H1 (cell line): ENCODE data around the gene GALNT2.

Experiments
- EP300 ChIP-seq, 2 experiments: IDR thresholded peaks; 1 replicate in 1 of 2; 2 replicates in 1 of 2; pipeline ENCODE4 v1.6.1; 2011 to 2012; ENCODE audit warnings: low read depth in 2 of 2, low read length in 2 of 2, mild to moderate bottlenecking in 2 of 2, borderline replicate concordance in 1 of 2, inconsistent platforms in 1 of 2, moderate library complexity in 1 of 2
- KDM1A ChIP-seq: fragments of 200-600, 300-600 bp; sonication (generic); IDR thresholded peaks from 2 replicates; pipeline ENCODE4 v1.7.1; 2016; ENCODE audit warnings: mild to moderate bottlenecking, low read length, borderline replicate concordance
- KDM4A ChIP-seq: IDR thresholded peaks from one replicate; pipeline ENCODE4 v1.7.1; 2012; ENCODE audit warnings: low read depth, mild to moderate bottlenecking, moderate library complexity, low read length, inconsistent platforms; ENCODE audit not compliant: severe bottlenecking
- MAFK ChIP-seq: IDR thresholded peaks from 2 replicates; pipeline ENCODE4 v1.6.1; 2012; ENCODE audit warnings: low read depth, mild to moderate bottlenecking, improper control_type of control experiment, low read length
- POLR2A ChIP-seq, 2 experiments: IDR thresholded peaks; 1 replicate in 1 of 2; 2 replicates in 1 of 2; pipeline ENCODE4 v1.6.1; 2011; ENCODE audit warnings: low read depth in 2 of 2, low read length in 2 of 2, mild to moderate bottlenecking in 2 of 2; ENCODE audit errors: control extremely low read depth in 1 of 2
- POLR2AphosphoS5 ChIP-seq: IDR thresholded peaks from 2 replicates; pipeline ENCODE4 v1.6.1; 2011; ENCODE audit warnings: low read depth, low read length
- SIN3A ChIP-seq, 2 experiments: IDR thresholded peaks in 1 of 2; conservative IDR thresholded peaks in 1 of 2; 2 replicates each; pipeline ENCODE4 v1.6.1; 2011 to 2012; ENCODE audit warnings: low read length in 2 of 2, improper control_type of control experiment in 1 of 2, low read depth in 1 of 2, mild to moderate bottlenecking in 1 of 2
- TAF1 ChIP-seq: IDR thresholded peaks from 2 replicates; pipeline ENCODE4 v1.6.1; 2011; ENCODE audit warnings: mild to moderate bottlenecking, low read depth, low read length
- YY1 ChIP-seq: IDR thresholded peaks from 2 replicates; pipeline ENCODE4 v1.6.1; 2011; ENCODE audit warnings: low read depth, mild to moderate bottlenecking, low read length
- TF ChIP-seq, protein P1 (sequence below), 3 experiments: IDR thresholded peaks; 1 replicate in 2 of 3; 2 replicates in 1 of 3; pipeline versions ENCODE4 v1.5.1 to v1.6.1; 2011; ENCODE audit warnings: low read length in 3 of 3, mild to moderate bottlenecking in 3 of 3, inconsistent platforms in 2 of 3, low read depth in 1 of 3, moderate library complexity in 1 of 3; ENCODE audit not compliant: insufficient read depth in 1 of 3; ENCODE audit errors: control extremely low read depth in 1 of 3

GRCh38 chr1:230058626-230059025 lies 8.4 kb upstream of the GALNT2 start:
- TF ChIP-seq KDM1A (no peak), EP300 (IDR thresholded peaks at IDR 0.05; ENCODE audit: borderline replicate concordance in 1 of 2, low read depth in 2 of 2, low read length in 2 of 2) (no peak), MAFK (no peak), POLR2AphosphoS5 (no peak), TAF1 (no peak), YY1 (no peak), SIN3A (conservative IDR thresholded peaks at IDR 0.05 in 1 of 2, IDR thresholded peaks at IDR 0.05 in 1 of 2; ENCODE audit: low read depth in 1 of 2, low read length in 2 of 2) (no peak), POLR2A (IDR thresholded peaks at IDR 0.05; ENCODE audit: control extremely low read depth in 1 of 2, low read depth in 2 of 2, low read length in 2 of 2) (no peak), KDM4A (no peak)
- TF ChIP-seq, protein P1, sequence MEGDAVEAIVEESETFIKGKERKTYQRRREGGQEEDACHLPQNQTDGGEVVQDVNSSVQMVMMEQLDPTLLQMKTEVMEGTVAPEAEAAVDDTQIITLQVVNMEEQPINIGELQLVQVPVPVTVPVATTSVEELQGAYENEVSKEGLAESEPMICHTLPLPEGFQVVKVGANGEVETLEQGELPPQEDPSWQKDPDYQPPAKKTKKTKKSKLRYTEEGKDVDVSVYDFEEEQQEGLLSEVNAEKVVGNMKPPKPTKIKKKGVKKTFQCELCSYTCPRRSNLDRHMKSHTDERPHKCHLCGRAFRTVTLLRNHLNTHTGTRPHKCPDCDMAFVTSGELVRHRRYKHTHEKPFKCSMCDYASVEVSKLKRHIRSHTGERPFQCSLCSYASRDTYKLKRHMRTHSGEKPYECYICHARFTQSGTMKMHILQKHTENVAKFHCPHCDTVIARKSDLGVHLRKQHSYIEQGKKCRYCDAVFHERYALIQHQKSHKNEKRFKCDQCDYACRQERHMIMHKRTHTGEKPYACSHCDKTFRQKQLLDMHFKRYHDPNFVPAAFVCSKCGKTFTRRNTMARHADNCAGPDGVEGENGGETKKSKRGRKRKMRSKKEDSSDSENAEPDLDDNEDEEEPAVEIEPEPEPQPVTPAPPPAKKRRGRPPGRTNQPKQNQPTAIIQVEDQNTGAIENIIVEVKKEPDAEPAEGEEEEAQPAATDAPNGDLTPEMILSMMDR (IDR thresholded peaks at IDR 0.05; ENCODE audit: control extremely low read depth in 1 of 3, insufficient read depth in 1 of 3, low read depth in 1 of 3, low read length in 3 of 3) = no peak
